IMR-90 (cell line): Measurements from ENCODE around the gene NKAP. TPM values are rescaled to one million over a fixed set of nuclear protein-coding genes. Genes with fewer than 3 reads are reported as not detected.

Source experiments
- BHLHE40 ChIP-seq: fragments of 150-350 bp; IDR thresholded peaks from 2 replicates; pipeline ENCODE4 v1.6.1; 2016; ENCODE audit warnings: mild to moderate bottlenecking, low read depth, low read length
- CEBPB ChIP-seq: IDR thresholded peaks from 2 replicates; pipeline ENCODE4 v1.6.1; 2012; ENCODE audit warnings: low read depth, low read length, improper control_type of control experiment
- CHD1 ChIP-seq: IDR thresholded peaks from 2 replicates; pipeline ENCODE4 v1.6.1; 2012; ENCODE audit warnings: low read depth, low read length, improper control_type of control experiment
- FOS ChIP-seq: fragments of 150-350 bp; IDR thresholded peaks from 2 replicates; pipeline ENCODE4 v1.6.1; 2016; ENCODE audit warnings: low read depth, low read length
- MAFK ChIP-seq: IDR thresholded peaks from 2 replicates; pipeline ENCODE4 v1.6.1; 2012; ENCODE audit warnings: low read depth, low read length, improper control_type of control experiment
- NFE2L2 ChIP-seq: fragments of 150-350 bp; IDR thresholded peaks from 2 replicates; pipeline ENCODE4 v1.6.1; 2016; ENCODE audit warnings: low read depth, mild to moderate bottlenecking, low read length
- RCOR1 ChIP-seq: IDR thresholded peaks from 2 replicates; pipeline ENCODE4 v1.6.1; 2012; ENCODE audit warnings: mild to moderate bottlenecking, low read length, improper control_type of control experiment; ENCODE audit not compliant: insufficient replicate concordance
- polyA plus RNA-seq, 3 experiments: library from polyadenylated mRNA; depleted of rRNA; stranded (reverse); fragments of >200 nt; gene quantifications; 2 replicates each; pipeline ENCODE4 v1.2.3, GENCODE V29; 2012; ENCODE audit warnings: low replicate concordance in 1 of 3
- total RNA-seq: library from RNA; depleted of rRNA; stranded (reverse); fragments of >200 nt; gene quantifications from 2 replicates; pipeline ENCODE4 v1.2.3, GENCODE V29; 2012; rRNA removed

NKAP gene
- total and polyA plus RNA-seq, 2 of the 4 experiments (the other 2 are of a cell fraction): 1.3 to 2.7 TPM

DNA sequence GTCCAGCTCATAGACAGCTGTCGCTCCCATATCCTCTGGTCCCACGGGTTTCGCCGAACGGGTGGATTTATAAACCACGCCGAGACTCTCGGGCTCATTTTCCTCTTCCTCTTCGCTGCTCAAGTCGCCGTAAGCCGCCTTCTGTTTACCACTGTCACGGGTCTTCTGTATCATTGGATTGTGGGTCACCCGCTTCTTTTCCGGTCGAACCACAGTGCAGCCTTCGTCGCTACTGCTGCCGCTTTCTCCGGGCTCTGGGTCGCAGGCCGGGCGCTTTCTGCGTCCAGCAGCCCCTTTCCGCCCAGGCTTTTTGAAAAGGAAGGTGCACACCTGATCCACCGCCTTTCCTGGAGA, 72.3 kb downstream of the NKAP start (continued):
- TF ChIP-seq CEBPB: no peak
- no peak for TF ChIP-seq MAFK
- TF ChIP-seq NFE2L2: no peak
- no peak for TF ChIP-seq FOS
- TF ChIP-seq RCOR1: no peak
- no peak for TF ChIP-seq BHLHE40
- no peak for TF ChIP-seq CHD1

Other genes with a start within 250 kb of the NKAP start
- gene SOWAHD, start 185.2 kb downstream of the NKAP start, total RNA-seq: 0.18 and 0.28 TPM in 2 replicates
- 0.13 and 0.17 TPM in 2 replicates for gene SOWAHD, start 185.2 kb downstream of the NKAP start, polyA plus RNA-seq (2012; rRNA removed)
- gene RPL39, start 152.1 kb downstream of the NKAP start, total RNA-seq: 681 and 716 TPM in 2 replicates
- gene RPL39, start 152.1 kb downstream of the NKAP start, polyA plus RNA-seq (2012; rRNA removed): 2,279 and 2,357 TPM in 2 replicates
- gene UPF3B, start 90.8 kb downstream of the NKAP start, total RNA-seq: 0.54 and 1.4 TPM in 2 replicates
- 6.0 and 6.4 TPM in 2 replicates for gene UPF3B, start 90.8 kb downstream of the NKAP start, polyA plus RNA-seq (2012; rRNA removed)
- 16.5 and 20.6 TPM in 2 replicates for gene RNF113A, start 72.0 kb downstream of the NKAP start, total RNA-seq
- gene RNF113A, start 72.0 kb downstream of the NKAP start, polyA plus RNA-seq (2012; rRNA removed): 15.9 and 17.0 TPM in 2 replicates
- gene NDUFA1, start 71.9 kb downstream of the NKAP start, total RNA-seq: 12.5 and 47.5 TPM in 2 replicates
- 90.1 and 104 TPM in 2 replicates for gene NDUFA1, start 71.9 kb downstream of the NKAP start, polyA plus RNA-seq (2012; rRNA removed)
- not detected in 2 replicates for gene AKAP14, start 47.9 kb downstream of the NKAP start, total RNA-seq
- not detected in 2 replicates for gene AKAP14, start 47.9 kb downstream of the NKAP start, polyA plus RNA-seq (2012; rRNA removed)
- gene RHOXF2B, start 133.9 kb upstream of the NKAP start, total RNA-seq: not detected in 2 replicates
- not detected in 2 replicates for gene RHOXF2B, start 133.9 kb upstream of the NKAP start, polyA plus RNA-seq (2012; rRNA removed)
- gene RHOXF1, start 172.2 kb upstream of the NKAP start, total RNA-seq: not detected in 2 replicates
- gene RHOXF1, start 172.2 kb upstream of the NKAP start, polyA plus RNA-seq (2012; rRNA removed): not detected in 2 replicates
- gene RHOXF2, start 214.9 kb upstream of the NKAP start, total RNA-seq: not detected in 2 replicates
- gene RHOXF2, start 214.9 kb upstream of the NKAP start, polyA plus RNA-seq (2012; rRNA removed): not detected in 2 replicates